ENCODE data around the gene PCED1A.

PCED1A gene

GRCh38 chr20:2817341-2817726, 23.1 kb downstream of the PCED1A start:
- no peak overlapping the region for H3K4me3 ChIP-seq (ENCODE audit: insufficient read length, low read depth)
- no peaks in the 10 kb centered on the region for H3K9me3 ChIP-seq (ENCODE audit: insufficient read depth, low read length)
- DNase-seq (ENCODE audit: low read depth, low spot score): no peak
- no peaks in the 10 kb centered on the region for H3K27me3 ChIP-seq (ENCODE audit: insufficient read depth, insufficient read length)
- H3K36me3 ChIP-seq (ENCODE audit: insufficient read depth, insufficient read length, low read length): no peaks in the 10 kb centered on the region
- no peak for TF ChIP-seq YY1 (IDR thresholded peaks at IDR 0.05; ENCODE audit: insufficient read depth, insufficient read length)
- TF ChIP-seq SUZ12 (IDR thresholded peaks at IDR 0.05; ENCODE audit: extremely low read depth, insufficient read depth, insufficient read length): no peak
- peaks cover 10% of the 10 kb centered on the region for H3K4me1 ChIP-seq (ENCODE audit: insufficient read depth, insufficient read length)
- no peak overlapping the region for H3K9ac ChIP-seq (ENCODE audit: insufficient read length, low read depth)

GRCh38 chr20:2816583-2817340, 23.7 kb downstream of the PCED1A start:
- TF ChIP-seq SUZ12 (IDR thresholded peaks at IDR 0.05; ENCODE audit: extremely low read depth, insufficient read depth, insufficient read length): no peak
- no peak for TF ChIP-seq ZNF274 (IDR thresholded peaks at IDR 0.05; ENCODE audit: low read depth, low read length)
- no peak for TF ChIP-seq YY1 (IDR thresholded peaks at IDR 0.05; ENCODE audit: insufficient read depth, insufficient read length)
- Histone ChIP-seq H3K9ac (ENCODE audit: insufficient read length, low read depth) (no peak overlapping the region), H3K9me3 (ENCODE audit: insufficient read depth, low read length) (no peaks in the 10 kb centered on the region), H3K4me1 (ENCODE audit: insufficient read depth, insufficient read length) (peaks cover 10% of the 10 kb centered on the region), H3K4me3 (ENCODE audit: insufficient read length, low read depth) (no peak overlapping the region), H3K36me3 (ENCODE audit: insufficient read depth, insufficient read length, low read length) (no peaks in the 10 kb centered on the region), H3K27me3 (ENCODE audit: insufficient read depth, insufficient read length) (no peaks in the 10 kb centered on the region)
- DNase-seq (ENCODE audit: low read depth, low spot score): no peak

GRCh38 chr20:2816030-2816582, 24.3 kb downstream of the PCED1A start, which contains the start of gene TMEM239:
Gene TMEM239, plus strand, starts transcription at chr20:2816364. Its CDS starts 191 bp downstream, at chr20:2816555.
- Histone ChIP-seq H3K9ac (ENCODE audit: insufficient read length, low read depth) (no peak within 1 kb of the TSS), H3K4me1 (ENCODE audit: insufficient read depth, insufficient read length) (peaks cover 10% of the 10 kb centered on the region), H3K9me3 (ENCODE audit: insufficient read depth, low read length) (no peaks in the 10 kb centered on the region), H3K27me3 (ENCODE audit: insufficient read depth, insufficient read length) (no peaks in the 10 kb centered on the region), H3K4me3 (ENCODE audit: insufficient read length, low read depth) (no peak within 1 kb of the TSS), H3K36me3 (ENCODE audit: insufficient read depth, insufficient read length, low read length) (no peaks in the 10 kb centered on the region)
- no peak for DNase-seq (ENCODE audit: low read depth, low spot score)
- TF ChIP-seq SUZ12 (IDR thresholded peaks at IDR 0.05; ENCODE audit: extremely low read depth, insufficient read depth, insufficient read length) (no peak), YY1 (IDR thresholded peaks at IDR 0.05; ENCODE audit: insufficient read depth, insufficient read length) (no peak), ZNF274 (IDR thresholded peaks at IDR 0.05; ENCODE audit: low read depth, low read length) (no peak)

GRCh38 chr20:2815242-2815900, 25.1 kb downstream of the PCED1A start:
- H3K9ac ChIP-seq (ENCODE audit: insufficient read length, low read depth): no peak overlapping the region
- peaks cover 8% of the 10 kb centered on the region for H3K4me1 ChIP-seq (ENCODE audit: insufficient read depth, insufficient read length)
- H3K9me3 ChIP-seq (ENCODE audit: insufficient read depth, low read length): no peaks in the 10 kb centered on the region
- no peak for DNase-seq (ENCODE audit: low read depth, low spot score)
- H3K27me3 ChIP-seq (ENCODE audit: insufficient read depth, insufficient read length): no peaks in the 10 kb centered on the region
- H3K36me3 ChIP-seq (ENCODE audit: insufficient read depth, insufficient read length, low read length): no peaks in the 10 kb centered on the region
- TF ChIP-seq YY1 (IDR thresholded peaks at IDR 0.05; ENCODE audit: insufficient read depth, insufficient read length) (no peak), SUZ12 (IDR thresholded peaks at IDR 0.05; ENCODE audit: extremely low read depth, insufficient read depth, insufficient read length) (no peak), ZNF274 (IDR thresholded peaks at IDR 0.05; ENCODE audit: low read depth, low read length) (no peak)
- no peak overlapping the region for H3K4me3 ChIP-seq (ENCODE audit: insufficient read length, low read depth)

- TF ChIP-seq ZNF274 (IDR thresholded peaks at IDR 0.05; ENCODE audit: low read depth, low read length) (no peak), YY1 (IDR thresholded peaks at IDR 0.05; ENCODE audit: insufficient read depth, insufficient read length) (no peak), SUZ12 (IDR thresholded peaks at IDR 0.05; ENCODE audit: extremely low read depth, insufficient read depth, insufficient read length) (no peak)
- H3K4me1 ChIP-seq (ENCODE audit: insufficient read depth, insufficient read length): peaks cover 6% of the 10 kb centered on the region
- no peak for DNase-seq (ENCODE audit: low read depth, low spot score)
- H3K9me3 ChIP-seq (ENCODE audit: insufficient read depth, low read length): no peaks in the 10 kb centered on the region
- no peaks in the 10 kb centered on the region for H3K36me3 ChIP-seq (ENCODE audit: insufficient read depth, insufficient read length, low read length)
- H3K27me3 ChIP-seq (ENCODE audit: insufficient read depth, insufficient read length): no peaks in the 10 kb centered on the region
- H3K4me3 ChIP-seq (ENCODE audit: insufficient read length, low read depth): no peak within 1 kb of the TSS
- H3K9ac ChIP-seq (ENCODE audit: insufficient read length, low read depth): no peak within 1 kb of the TSS
Measured at GRCh38 chr20:2814587-2815051, 25.8 kb downstream of the PCED1A start, which contains the start of gene C20orf141. Gene C20orf141, plus strand, starts transcription at chr20:2814987. Its CDS starts 198 bp downstream, at chr20:2815185.

- no peaks in the 10 kb centered on the region for H3K9me3 ChIP-seq (ENCODE audit: insufficient read depth, low read length)
- H3K9ac ChIP-seq (ENCODE audit: insufficient read length, low read depth): no peak overlapping the region
- H3K4me3 ChIP-seq (ENCODE audit: insufficient read length, low read depth): no peak overlapping the region
- H3K36me3 ChIP-seq (ENCODE audit: insufficient read depth, insufficient read length, low read length): no peaks in the 10 kb centered on the region
- H3K4me1 ChIP-seq (ENCODE audit: insufficient read depth, insufficient read length): peaks cover 6% of the 10 kb centered on the region
- TF ChIP-seq SUZ12 (IDR thresholded peaks at IDR 0.05; ENCODE audit: extremely low read depth, insufficient read depth, insufficient read length) (no peak), ZNF274 (IDR thresholded peaks at IDR 0.05; ENCODE audit: low read depth, low read length) (no peak), YY1 (IDR thresholded peaks at IDR 0.05; ENCODE audit: insufficient read depth, insufficient read length) (no peak)
- H3K27me3 ChIP-seq (ENCODE audit: insufficient read depth, insufficient read length): no peaks in the 10 kb centered on the region
- DNase-seq (ENCODE audit: low read depth, low spot score): no peak
Measured at GRCh38 chr20:2814076-2814475, 26.4 kb downstream of the PCED1A start.

- H3K4me3 ChIP-seq (ENCODE audit: insufficient read length, low read depth): no peak overlapping the region
- no peaks in the 10 kb centered on the region for H3K9me3 ChIP-seq (ENCODE audit: insufficient read depth, low read length)
- H3K27me3 ChIP-seq (ENCODE audit: insufficient read depth, insufficient read length): no peaks in the 10 kb centered on the region
- no peaks in the 10 kb centered on the region for H3K36me3 ChIP-seq (ENCODE audit: insufficient read depth, insufficient read length, low read length)
- no peak overlapping the region for H3K9ac ChIP-seq (ENCODE audit: insufficient read length, low read depth)
- H3K4me1 ChIP-seq (ENCODE audit: insufficient read depth, insufficient read length): peaks cover 6% of the 10 kb centered on the region
- no peak for DNase-seq (ENCODE audit: low read depth, low spot score)
- TF ChIP-seq YY1 (IDR thresholded peaks at IDR 0.05; ENCODE audit: insufficient read depth, insufficient read length) (no peak), SUZ12 (IDR thresholded peaks at IDR 0.05; ENCODE audit: extremely low read depth, insufficient read depth, insufficient read length) (no peak), ZNF274 (IDR thresholded peaks at IDR 0.05; ENCODE audit: low read depth, low read length) (no peak)
Measured at GRCh38 chr20:2812189-2812588, 28.3 kb downstream of the PCED1A start.

Data from NT2/D1 (cell line).